GM23338 (cell line): ENCODE data around the gene S100A13. TPM values are rescaled to one million over a fixed set of nuclear protein-coding genes. Genes with fewer than 3 reads are reported as not detected.

Experiments used
- ATAC-seq: fragments of 200-7000 bp; cut with Tn5 transposase; 3 replicates; pipeline ENCODE4 v1.9.1; 2020
- DNase-seq: peaks from one replicate; pipeline ENCODE4 v3.0.0-alpha.2; 2015; ENCODE audit warnings: low spot score
- H2AFZ ChIP-seq: fragments of 200-600 bp; sonication (generic); 2 replicates; pipeline ENCODE4 v1.8.0; 2016; ENCODE audit warnings: antibody characterized with exemption, mild to moderate bottlenecking, moderate library complexity
- H3F3A ChIP-seq: fragments of 200-600 bp; sonication (generic); replicated peaks from 2 replicates; pipeline ENCODE4 v1.8.0; 2017; ENCODE audit warnings: antibody characterized with exemption, mixed run types, low read depth
- H3K27ac ChIP-seq: fragments of 200-600 bp; sonication (generic); 2 replicates; pipeline ENCODE4 v1.6.1; 2016; ENCODE audit warnings: low read depth
- H3K27me3 ChIP-seq: fragments of 200-600 bp; sonication (generic); 2 replicates; pipeline ENCODE4 v1.8.0; 2016; ENCODE audit warnings: mild to moderate bottlenecking, mixed run types, moderate library complexity; ENCODE audit not compliant: insufficient read depth
- H3K36me3 ChIP-seq: fragments of 200-600 bp; sonication (generic); 2 replicates; pipeline ENCODE4 v1.8.0; 2016; ENCODE audit warnings: mild to moderate bottlenecking; ENCODE audit not compliant: insufficient read depth
- H3K4me1 ChIP-seq: fragments of 200-600 bp; sonication (generic); 2 replicates; pipeline ENCODE4 v1.8.0; 2016; ENCODE audit warnings: mild to moderate bottlenecking, moderate library complexity; ENCODE audit not compliant: insufficient read depth
- H3K4me2 ChIP-seq: fragments of 200-600 bp; sonication (generic); 2 replicates; pipeline ENCODE4 v1.7.1; 2017; ENCODE audit warnings: mixed run types
- H3K4me3 ChIP-seq: fragments of 200-600 bp; sonication (generic); 2 replicates; pipeline ENCODE4 v1.6.1; 2016; ENCODE audit warnings: mixed run types
- H3K79me2 ChIP-seq: fragments of 200-600 bp; sonication (generic); replicated peaks from 2 replicates; pipeline ENCODE4 v1.8.0; 2017; ENCODE audit warnings: mild to moderate bottlenecking; ENCODE audit not compliant: insufficient read depth
- H3K9me2 ChIP-seq: fragments of 200-600 bp; sonication (generic); 2 replicates; pipeline ENCODE4 v1.8.0; 2017; ENCODE audit not compliant: insufficient read depth
- H4K20me1 ChIP-seq: fragments of 200-600 bp; sonication (generic); replicated peaks from 2 replicates; pipeline ENCODE4 v1.8.0; 2017; ENCODE audit warnings: mild to moderate bottlenecking; ENCODE audit not compliant: insufficient read depth
- H3K27ac Mint-ChIP-seq: 2 replicates; pipeline ENCODE4 v1.8.0; 2020; ENCODE audit warnings: inconsistent platforms, mild to moderate bottlenecking, moderate library complexity, mixed read lengths
- H3K27me3 Mint-ChIP-seq: 3 replicates; pipeline ENCODE4 v1.8.0; 2022; ENCODE audit warnings: low read depth, mild to moderate bottlenecking, moderate library complexity, mixed read lengths, inconsistent platforms; ENCODE audit not compliant: insufficient read depth, poor library complexity
- H3K36me3 Mint-ChIP-seq: 3 replicates; pipeline ENCODE4 v1.8.0; 2021; ENCODE audit warnings: low read depth, mild to moderate bottlenecking, inconsistent platforms, moderate library complexity, mixed read lengths
- H3K4me1 Mint-ChIP-seq: 3 replicates; pipeline ENCODE4 v1.8.0; 2020; ENCODE audit warnings: mild to moderate bottlenecking, inconsistent platforms, mixed read lengths
- H3K4me3 Mint-ChIP-seq: 3 replicates; pipeline ENCODE4 v1.8.0; 2021; ENCODE audit warnings: moderate library complexity, mild to moderate bottlenecking, inconsistent platforms, mixed read lengths
- H3K9me3 Mint-ChIP-seq: 3 replicates; pipeline ENCODE4 v1.8.0; 2020; ENCODE audit warnings: moderate library complexity, mild to moderate bottlenecking, inconsistent platforms, mixed read lengths
- CREB1 ChIP-seq: fragments of 250-450 bp; sonication (Bioruptor Pico); IDR thresholded peaks from 2 replicates; pipeline ENCODE4 v1.5.0; 2020; ENCODE audit warnings: low read depth, mild to moderate bottlenecking, moderate library complexity
- EZH2 ChIP-seq: fragments of 200-600 bp; sonication (generic); IDR thresholded peaks from one replicate; pipeline ENCODE4 v1.8.0; 2017; ENCODE audit warnings: antibody characterized with exemption, mild to moderate bottlenecking, low read depth; ENCODE audit not compliant: unreplicated experiment
- EZH2phosphoT487 ChIP-seq: fragments of 200-600 bp; sonication (generic); IDR thresholded peaks from one replicate; pipeline ENCODE4 v1.8.1; 2018; ENCODE audit warnings: antibody characterized with exemption; ENCODE audit not compliant: unreplicated experiment
- JUNB ChIP-seq: IDR thresholded peaks from one replicate; pipeline ENCODE4 v1.6.1; 2016; ENCODE audit warnings: antibody characterized with exemption; ENCODE audit not compliant: unreplicated experiment
- NANOG ChIP-seq: IDR thresholded peaks from 2 replicates; pipeline ENCODE4 v1.6.1; 2016; ENCODE audit warnings: antibody characterized with exemption, borderline replicate concordance
- POLR2AphosphoS5 ChIP-seq: IDR thresholded peaks from 2 replicates; pipeline ENCODE4 v1.6.1; 2016; ENCODE audit warnings: antibody characterized with exemption, low read depth
- STAT1 ChIP-seq: IDR thresholded peaks from one replicate; pipeline ENCODE4 v1.6.1; 2016; ENCODE audit warnings: antibody characterized with exemption; ENCODE audit not compliant: unreplicated experiment
- ZNF114 ChIP-seq: fragments of 250-450 bp; sonication (Bioruptor Pico); IDR thresholded peaks from 2 replicates; pipeline ENCODE4 v1.5.0; 2020; ENCODE audit warnings: mild to moderate bottlenecking, moderate library complexity
- ZNF331 ChIP-seq: fragments of 250-450 bp; sonication (Bioruptor Pico); IDR thresholded peaks from 2 replicates; pipeline ENCODE4 v1.5.0; 2020; ENCODE audit warnings: low read depth, mild to moderate bottlenecking, moderate library complexity
- polyA plus RNA-seq: library from polyadenylated mRNA; unstranded; fragments of >200 nt; fragmentation: Nextera tagmentation; extraction: Ambion mirVana; gene quantifications from 2 replicates; pipeline ENCODE4 v1.2.1, GENCODE V29; 2016
- total RNA-seq: library from RNA; depleted of rRNA; stranded (reverse); fragments of >200 nt; shearing (Covaris generic); gene quantifications from 2 replicates; pipeline ENCODE4 v1.2.3, GENCODE V29; 2014
- TF ChIP-seq, protein P1 (sequence below): IDR thresholded peaks from 2 replicates; pipeline ENCODE4 v1.6.1; 2016; ENCODE audit warnings: antibody characterized with exemption
- TF ChIP-seq, protein P2 (sequence below): fragments of 250-450 bp; sonication (Bioruptor Pico); IDR thresholded peaks from 2 replicates; pipeline ENCODE4 v1.5.0; 2020; ENCODE audit warnings: mild to moderate bottlenecking, moderate library complexity
- TF ChIP-seq, protein P3 (sequence below): IDR thresholded peaks from one replicate; pipeline ENCODE4 v1.6.1; 2018; ENCODE audit warnings: antibody characterized with exemption; ENCODE audit not compliant: unreplicated experiment
- TF ChIP-seq, protein P4 (sequence below), 2 experiments: fragments of 200-600 bp in 1 of 2; sonication (generic) in 1 of 2; conservative IDR thresholded peaks; 2 replicates each; pipeline versions ENCODE4 v1.5.1 to v1.6.1; 2016 to 2017; ENCODE audit warnings: antibody characterized with exemption in 2 of 2, low read depth in 2 of 2, mild to moderate bottlenecking in 2 of 2, moderate library complexity in 1 of 2

The S100A13 gene
- total and polyA plus RNA-seq, 2 experiments from 2014 or later: 32.7 to 165 TPM

DNA sequence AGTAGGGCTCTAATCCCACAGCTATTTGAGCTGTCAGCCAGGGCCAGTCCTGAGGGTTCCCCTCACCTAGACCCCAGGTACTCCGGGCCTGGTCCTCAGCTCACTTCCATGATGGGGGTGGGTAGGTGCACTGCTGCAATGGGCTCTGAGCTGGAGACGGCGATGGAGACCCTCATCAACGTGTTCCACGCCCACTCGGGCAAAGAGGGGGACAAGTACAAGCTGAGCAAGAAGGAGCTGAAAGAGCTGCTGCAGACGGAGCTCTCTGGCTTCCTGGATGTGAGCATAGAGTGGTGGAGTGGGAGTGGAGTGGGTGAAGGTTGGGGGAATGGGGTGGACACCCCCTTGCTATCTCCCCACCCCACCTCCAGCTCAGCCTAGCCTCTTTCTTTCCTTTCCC lies 3.1 kb upstream of the S100A13 start:
- Mint-ChIP-seq H3K36me3 (peaks cover 26% of the 10 kb centered on the region), H3K27me3 (peaks cover 20% of the 10 kb centered on the region), H3K9me3 (no peaks in the 10 kb centered on the region), H3K27ac (no peak overlapping the region), H3K4me1 (peaks cover 47% of the 10 kb centered on the region), H3K4me3 (no peak overlapping the region)
- Histone ChIP-seq H3K27me3 (no peaks in the 10 kb centered on the region), H2AFZ (no peak overlapping the region), H3K9me2 (0 out of 2 replicates have a peak, but pooled peaks cover 3% of the 10 kb centered on the region), H3K4me1 (peaks cover 15% of the 10 kb centered on the region; the same call in 1 of the 2 replicates), H3F3A (peaks cover 8% of the 10 kb centered on the region; the same call in 1 of the 2 replicates), H3K27ac (no peak overlapping the region), H3K4me3 (no peak overlapping the region), H3K79me2 (peaks cover 11% of the 10 kb centered on the region), H3K4me2 (no peak overlapping the region), H4K20me1 (no peaks in the 10 kb centered on the region), H3K36me3 (no peaks in the 10 kb centered on the region)
- ATAC-seq: no peak
- TF ChIP-seq EZH2 (no peak), JUNB (no peak), POLR2AphosphoS5 (no peak), STAT1 (no peak), NANOG (no peak), ZNF331 (CRISPR knock-in tag) (no peak), ZNF114 (CRISPR knock-in tag) (no peak), CREB1 (CRISPR knock-in tag) (no peak), EZH2phosphoT487 (no peak)
- TF ChIP-seq, protein P1, sequence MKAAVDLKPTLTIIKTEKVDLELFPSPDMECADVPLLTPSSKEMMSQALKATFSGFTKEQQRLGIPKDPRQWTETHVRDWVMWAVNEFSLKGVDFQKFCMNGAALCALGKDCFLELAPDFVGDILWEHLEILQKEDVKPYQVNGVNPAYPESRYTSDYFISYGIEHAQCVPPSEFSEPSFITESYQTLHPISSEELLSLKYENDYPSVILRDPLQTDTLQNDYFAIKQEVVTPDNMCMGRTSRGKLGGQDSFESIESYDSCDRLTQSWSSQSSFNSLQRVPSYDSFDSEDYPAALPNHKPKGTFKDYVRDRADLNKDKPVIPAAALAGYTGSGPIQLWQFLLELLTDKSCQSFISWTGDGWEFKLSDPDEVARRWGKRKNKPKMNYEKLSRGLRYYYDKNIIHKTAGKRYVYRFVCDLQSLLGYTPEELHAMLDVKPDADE: no peak
- TF ChIP-seq, protein P2, sequence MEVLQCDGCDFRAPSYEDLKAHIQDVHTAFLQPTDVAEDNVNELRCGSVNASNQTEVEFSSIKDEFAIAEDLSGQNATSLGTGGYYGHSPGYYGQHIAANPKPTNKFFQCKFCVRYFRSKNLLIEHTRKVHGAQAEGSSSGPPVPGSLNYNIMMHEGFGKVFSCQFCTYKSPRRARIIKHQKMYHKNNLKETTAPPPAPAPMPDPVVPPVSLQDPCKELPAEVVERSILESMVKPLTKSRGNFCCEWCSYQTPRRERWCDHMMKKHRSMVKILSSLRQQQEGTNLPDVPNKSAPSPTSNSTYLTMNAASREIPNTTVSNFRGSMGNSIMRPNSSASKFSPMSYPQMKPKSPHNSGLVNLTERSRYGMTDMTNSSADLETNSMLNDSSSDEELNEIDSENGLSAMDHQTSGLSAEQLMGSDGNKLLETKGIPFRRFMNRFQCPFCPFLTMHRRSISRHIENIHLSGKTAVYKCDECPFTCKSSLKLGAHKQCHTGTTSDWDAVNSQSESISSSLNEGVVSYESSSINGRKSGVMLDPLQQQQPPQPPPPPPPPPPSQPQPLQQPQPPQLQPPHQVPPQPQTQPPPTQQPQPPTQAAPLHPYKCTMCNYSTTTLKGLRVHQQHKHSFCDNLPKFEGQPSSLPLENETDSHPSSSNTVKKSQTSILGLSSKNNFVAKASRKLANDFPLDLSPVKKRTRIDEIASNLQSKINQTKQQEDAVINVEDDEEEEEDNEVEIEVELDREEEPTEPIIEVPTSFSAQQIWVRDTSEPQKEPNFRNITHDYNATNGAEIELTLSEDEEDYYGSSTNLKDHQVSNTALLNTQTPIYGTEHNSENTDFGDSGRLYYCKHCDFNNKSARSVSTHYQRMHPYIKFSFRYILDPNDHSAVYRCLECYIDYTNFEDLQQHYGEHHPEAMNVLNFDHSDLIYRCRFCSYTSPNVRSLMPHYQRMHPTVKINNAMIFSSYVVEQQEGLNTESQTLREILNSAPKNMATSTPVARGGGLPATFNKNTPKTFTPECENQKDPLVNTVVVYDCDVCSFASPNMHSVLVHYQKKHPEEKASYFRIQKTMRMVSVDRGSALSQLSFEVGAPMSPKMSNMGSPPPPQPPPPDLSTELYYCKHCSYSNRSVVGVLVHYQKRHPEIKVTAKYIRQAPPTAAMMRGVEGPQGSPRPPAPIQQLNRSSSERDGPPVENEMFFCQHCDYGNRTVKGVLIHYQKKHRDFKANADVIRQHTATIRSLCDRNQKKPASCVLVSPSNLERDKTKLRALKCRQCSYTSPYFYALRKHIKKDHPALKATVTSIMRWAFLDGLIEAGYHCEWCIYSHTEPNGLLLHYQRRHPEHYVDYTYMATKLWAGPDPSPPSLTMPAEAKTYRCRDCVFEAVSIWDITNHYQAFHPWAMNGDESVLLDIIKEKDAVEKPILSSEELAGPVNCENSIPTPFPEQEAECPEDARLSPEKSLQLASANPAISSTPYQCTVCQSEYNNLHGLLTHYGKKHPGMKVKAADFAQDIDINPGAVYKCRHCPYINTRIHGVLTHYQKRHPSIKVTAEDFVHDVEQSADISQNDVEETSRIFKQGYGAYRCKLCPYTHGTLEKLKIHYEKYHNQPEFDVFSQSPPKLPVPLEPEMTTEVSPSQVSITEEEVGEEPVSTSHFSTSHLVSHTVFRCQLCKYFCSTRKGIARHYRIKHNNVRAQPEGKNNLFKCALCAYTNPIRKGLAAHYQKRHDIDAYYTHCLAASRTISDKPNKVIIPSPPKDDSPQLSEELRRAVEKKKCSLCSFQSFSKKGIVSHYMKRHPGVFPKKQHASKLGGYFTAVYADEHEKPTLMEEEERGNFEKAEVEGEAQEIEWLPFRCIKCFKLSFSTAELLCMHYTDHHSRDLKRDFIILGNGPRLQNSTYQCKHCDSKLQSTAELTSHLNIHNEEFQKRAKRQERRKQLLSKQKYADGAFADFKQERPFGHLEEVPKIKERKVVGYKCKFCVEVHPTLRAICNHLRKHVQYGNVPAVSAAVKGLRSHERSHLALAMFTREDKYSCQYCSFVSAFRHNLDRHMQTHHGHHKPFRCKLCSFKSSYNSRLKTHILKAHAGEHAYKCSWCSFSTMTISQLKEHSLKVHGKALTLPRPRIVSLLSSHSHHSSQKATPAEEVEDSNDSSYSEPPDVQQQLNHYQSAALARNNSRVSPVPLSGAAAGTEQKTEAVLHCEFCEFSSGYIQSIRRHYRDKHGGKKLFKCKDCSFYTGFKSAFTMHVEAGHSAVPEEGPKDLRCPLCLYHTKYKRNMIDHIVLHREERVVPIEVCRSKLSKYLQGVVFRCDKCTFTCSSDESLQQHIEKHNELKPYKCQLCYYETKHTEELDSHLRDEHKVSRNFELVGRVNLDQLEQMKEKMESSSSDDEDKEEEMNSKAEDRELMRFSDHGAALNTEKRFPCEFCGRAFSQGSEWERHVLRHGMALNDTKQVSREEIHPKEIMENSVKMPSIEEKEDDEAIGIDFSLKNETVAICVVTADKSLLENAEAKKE (CRISPR knock-in tag): no peak
- TF ChIP-seq, protein P3, sequence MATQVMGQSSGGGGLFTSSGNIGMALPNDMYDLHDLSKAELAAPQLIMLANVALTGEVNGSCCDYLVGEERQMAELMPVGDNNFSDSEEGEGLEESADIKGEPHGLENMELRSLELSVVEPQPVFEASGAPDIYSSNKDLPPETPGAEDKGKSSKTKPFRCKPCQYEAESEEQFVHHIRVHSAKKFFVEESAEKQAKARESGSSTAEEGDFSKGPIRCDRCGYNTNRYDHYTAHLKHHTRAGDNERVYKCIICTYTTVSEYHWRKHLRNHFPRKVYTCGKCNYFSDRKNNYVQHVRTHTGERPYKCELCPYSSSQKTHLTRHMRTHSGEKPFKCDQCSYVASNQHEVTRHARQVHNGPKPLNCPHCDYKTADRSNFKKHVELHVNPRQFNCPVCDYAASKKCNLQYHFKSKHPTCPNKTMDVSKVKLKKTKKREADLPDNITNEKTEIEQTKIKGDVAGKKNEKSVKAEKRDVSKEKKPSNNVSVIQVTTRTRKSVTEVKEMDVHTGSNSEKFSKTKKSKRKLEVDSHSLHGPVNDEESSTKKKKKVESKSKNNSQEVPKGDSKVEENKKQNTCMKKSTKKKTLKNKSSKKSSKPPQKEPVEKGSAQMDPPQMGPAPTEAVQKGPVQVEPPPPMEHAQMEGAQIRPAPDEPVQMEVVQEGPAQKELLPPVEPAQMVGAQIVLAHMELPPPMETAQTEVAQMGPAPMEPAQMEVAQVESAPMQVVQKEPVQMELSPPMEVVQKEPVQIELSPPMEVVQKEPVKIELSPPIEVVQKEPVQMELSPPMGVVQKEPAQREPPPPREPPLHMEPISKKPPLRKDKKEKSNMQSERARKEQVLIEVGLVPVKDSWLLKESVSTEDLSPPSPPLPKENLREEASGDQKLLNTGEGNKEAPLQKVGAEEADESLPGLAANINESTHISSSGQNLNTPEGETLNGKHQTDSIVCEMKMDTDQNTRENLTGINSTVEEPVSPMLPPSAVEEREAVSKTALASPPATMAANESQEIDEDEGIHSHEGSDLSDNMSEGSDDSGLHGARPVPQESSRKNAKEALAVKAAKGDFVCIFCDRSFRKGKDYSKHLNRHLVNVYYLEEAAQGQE: no peak
- TF ChIP-seq, protein P4, sequence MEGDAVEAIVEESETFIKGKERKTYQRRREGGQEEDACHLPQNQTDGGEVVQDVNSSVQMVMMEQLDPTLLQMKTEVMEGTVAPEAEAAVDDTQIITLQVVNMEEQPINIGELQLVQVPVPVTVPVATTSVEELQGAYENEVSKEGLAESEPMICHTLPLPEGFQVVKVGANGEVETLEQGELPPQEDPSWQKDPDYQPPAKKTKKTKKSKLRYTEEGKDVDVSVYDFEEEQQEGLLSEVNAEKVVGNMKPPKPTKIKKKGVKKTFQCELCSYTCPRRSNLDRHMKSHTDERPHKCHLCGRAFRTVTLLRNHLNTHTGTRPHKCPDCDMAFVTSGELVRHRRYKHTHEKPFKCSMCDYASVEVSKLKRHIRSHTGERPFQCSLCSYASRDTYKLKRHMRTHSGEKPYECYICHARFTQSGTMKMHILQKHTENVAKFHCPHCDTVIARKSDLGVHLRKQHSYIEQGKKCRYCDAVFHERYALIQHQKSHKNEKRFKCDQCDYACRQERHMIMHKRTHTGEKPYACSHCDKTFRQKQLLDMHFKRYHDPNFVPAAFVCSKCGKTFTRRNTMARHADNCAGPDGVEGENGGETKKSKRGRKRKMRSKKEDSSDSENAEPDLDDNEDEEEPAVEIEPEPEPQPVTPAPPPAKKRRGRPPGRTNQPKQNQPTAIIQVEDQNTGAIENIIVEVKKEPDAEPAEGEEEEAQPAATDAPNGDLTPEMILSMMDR (conservative IDR thresholded peaks at IDR 0.05; ENCODE audit: low read depth in 2 of 2): no peak
- no peak for DNase-seq
